Cardiac fibroblast (primary cell): ENCODE data around the gene BBX.

ENCODE experiments used
- DNase-seq, 2 donors: peaks; one replicate each; pipeline versions ENCODE4 v3.0.0 to v3.0.0-alpha.2; 2010; ENCODE audit warnings: low read depth in 2 of 2
- H3K4me3 ChIP-seq, 2 donors: replicated peaks in 1 of 2; 1 replicate in 1 of 2; 2 replicates in 1 of 2; pipeline ENCODE4 v1.5.1; 2011; ENCODE audit warnings: low read depth in 2 of 2, low read length in 2 of 2, mild to moderate bottlenecking in 2 of 2, moderate library complexity in 1 of 2
- CTCF ChIP-seq: IDR thresholded peaks from one replicate; pipeline ENCODE4 v1.5.1; 2011; ENCODE audit warnings: low read depth, mild to moderate bottlenecking, low read length, inconsistent platforms

BBX gene

GRCh38 chr3:107663266-107663665 lies 140.5 kb downstream of the BBX start:
- no peak overlapping the region for H3K4me3 ChIP-seq
- TF ChIP-seq CTCF, result no peak
- peak in 1 of 2 donors; percentile 54 for DNase-seq

- no peak overlapping the region for H3K4me3 ChIP-seq
- TF ChIP-seq CTCF, result peak; percentile 15
These were observed 141.9 kb downstream of the BBX start for GRCh38 chr3:107664614-107665013.

GRCh38 chr3:107665351-107665750 lies 142.6 kb downstream of the BBX start:
- no peak overlapping the region for H3K4me3 ChIP-seq
- TF ChIP-seq CTCF, result no peak
- no peak for DNase-seq

More at GRCh38 chr3:107664614-107665013, 141.9 kb downstream of the BBX start:
- DNase-seq, result peak in 1 of 2 donors; percentile 51

GRCh38 chr3:107666853-107667252 lies 144.1 kb downstream of the BBX start:
- TF ChIP-seq CTCF, result no peak
- no peak overlapping the region for H3K4me3 ChIP-seq
- no peak for DNase-seq

- no peak for DNase-seq
- no peak for TF ChIP-seq CTCF
- H3K4me3 ChIP-seq, result no peak overlapping the region
These were observed 145.7 kb downstream of the BBX start for GRCh38 chr3:107668416-107668815.

- H3K4me3 ChIP-seq, result no peak overlapping the region
- TF ChIP-seq CTCF, result no peak
- no peak for DNase-seq
These were observed 146.2 kb downstream of the BBX start for GRCh38 chr3:107668963-107669362.

GRCh38 chr3:107669669-107670068 lies 146.9 kb downstream of the BBX start:
- DNase-seq, result no peak
- no peak for TF ChIP-seq CTCF
- no peak overlapping the region for H3K4me3 ChIP-seq
